22Rv1 (cell line): ENCODE data around the gene PHF12.

Source experiments
- H3K27ac ChIP-seq: fragments of 450-650 bp; 2 replicates; pipeline ENCODE4 v1.5.1; 2017
- ZFX ChIP-seq: fragments of 450-650 bp; IDR thresholded peaks from 2 replicates; pipeline ENCODE4 v1.6.1; 2017; ENCODE audit warnings: antibody characterized with exemption, borderline replicate concordance
- TF ChIP-seq, protein P1 (sequence below): fragments of 450-650 bp; IDR thresholded peaks from 2 replicates; pipeline ENCODE4 v1.5.1; 2017; ENCODE audit warnings: mild to moderate bottlenecking

PHF12 gene

GRCh38 chr17:28861393-28862203 lies 89.7 kb downstream of the PHF12 start:
- TF ChIP-seq, protein P1, sequence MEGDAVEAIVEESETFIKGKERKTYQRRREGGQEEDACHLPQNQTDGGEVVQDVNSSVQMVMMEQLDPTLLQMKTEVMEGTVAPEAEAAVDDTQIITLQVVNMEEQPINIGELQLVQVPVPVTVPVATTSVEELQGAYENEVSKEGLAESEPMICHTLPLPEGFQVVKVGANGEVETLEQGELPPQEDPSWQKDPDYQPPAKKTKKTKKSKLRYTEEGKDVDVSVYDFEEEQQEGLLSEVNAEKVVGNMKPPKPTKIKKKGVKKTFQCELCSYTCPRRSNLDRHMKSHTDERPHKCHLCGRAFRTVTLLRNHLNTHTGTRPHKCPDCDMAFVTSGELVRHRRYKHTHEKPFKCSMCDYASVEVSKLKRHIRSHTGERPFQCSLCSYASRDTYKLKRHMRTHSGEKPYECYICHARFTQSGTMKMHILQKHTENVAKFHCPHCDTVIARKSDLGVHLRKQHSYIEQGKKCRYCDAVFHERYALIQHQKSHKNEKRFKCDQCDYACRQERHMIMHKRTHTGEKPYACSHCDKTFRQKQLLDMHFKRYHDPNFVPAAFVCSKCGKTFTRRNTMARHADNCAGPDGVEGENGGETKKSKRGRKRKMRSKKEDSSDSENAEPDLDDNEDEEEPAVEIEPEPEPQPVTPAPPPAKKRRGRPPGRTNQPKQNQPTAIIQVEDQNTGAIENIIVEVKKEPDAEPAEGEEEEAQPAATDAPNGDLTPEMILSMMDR: no peak
- TF ChIP-seq ZFX: no peak
- H3K27ac ChIP-seq: 0 out of 2 replicates have a peak overlapping the region, but pooled peaks have one; percentile 23

DNA sequence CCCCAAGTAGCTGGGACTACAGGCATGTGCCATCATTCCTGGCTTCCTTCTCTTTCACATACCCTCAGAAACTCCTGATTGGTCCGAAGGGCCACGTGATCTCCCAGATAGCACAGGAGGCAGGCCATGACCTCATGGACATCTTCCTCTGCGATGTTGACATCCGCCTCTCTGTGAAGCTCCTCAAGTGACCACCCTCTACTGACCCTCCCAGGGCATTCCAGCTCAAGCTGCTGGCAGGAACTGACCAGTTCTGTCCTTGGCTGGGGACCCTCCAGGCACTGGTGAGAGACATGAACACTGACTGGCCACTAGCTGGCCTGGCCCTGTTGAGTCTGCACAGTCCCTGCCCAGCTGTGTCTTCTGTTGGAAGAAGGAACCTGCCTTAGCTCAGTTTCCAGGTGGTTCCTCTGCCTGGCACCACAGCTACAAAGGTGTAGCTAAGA lies 90.9 kb downstream of the PHF12 start:
- TF ChIP-seq, protein P1: no peak
- TF ChIP-seq ZFX: no peak
- H3K27ac ChIP-seq: no peak overlapping the region

DNA sequence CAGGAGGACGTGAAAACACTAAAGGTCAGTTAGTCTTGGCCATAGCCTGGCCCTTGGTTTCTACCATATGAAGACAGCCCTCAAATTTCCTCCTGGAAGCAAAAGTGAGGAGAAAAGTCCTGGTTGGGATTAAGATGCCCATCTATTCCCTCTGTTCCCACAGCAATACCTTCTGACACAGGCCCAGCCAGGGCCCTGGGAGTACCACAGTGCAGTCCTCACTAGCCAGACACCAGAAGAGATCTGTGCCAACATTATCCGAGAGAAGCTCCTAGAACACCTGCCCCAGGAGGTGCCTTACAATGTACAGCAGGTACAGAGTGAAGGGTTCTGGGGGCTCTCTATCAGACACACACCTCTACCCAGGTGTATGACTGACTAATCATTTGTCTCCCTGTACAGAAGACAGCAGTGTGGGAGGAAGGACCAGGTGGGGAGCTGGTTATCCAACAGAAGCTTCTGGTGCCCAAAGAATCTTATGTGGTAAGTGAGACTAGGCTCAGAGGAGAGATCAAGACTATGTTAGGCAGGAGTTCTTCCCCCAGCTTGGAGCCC lies 92.4 kb downstream of the PHF12 start:
- TF ChIP-seq, protein P1: no peak
- no peak for TF ChIP-seq ZFX
- no peak overlapping the region for H3K27ac ChIP-seq

DNA sequence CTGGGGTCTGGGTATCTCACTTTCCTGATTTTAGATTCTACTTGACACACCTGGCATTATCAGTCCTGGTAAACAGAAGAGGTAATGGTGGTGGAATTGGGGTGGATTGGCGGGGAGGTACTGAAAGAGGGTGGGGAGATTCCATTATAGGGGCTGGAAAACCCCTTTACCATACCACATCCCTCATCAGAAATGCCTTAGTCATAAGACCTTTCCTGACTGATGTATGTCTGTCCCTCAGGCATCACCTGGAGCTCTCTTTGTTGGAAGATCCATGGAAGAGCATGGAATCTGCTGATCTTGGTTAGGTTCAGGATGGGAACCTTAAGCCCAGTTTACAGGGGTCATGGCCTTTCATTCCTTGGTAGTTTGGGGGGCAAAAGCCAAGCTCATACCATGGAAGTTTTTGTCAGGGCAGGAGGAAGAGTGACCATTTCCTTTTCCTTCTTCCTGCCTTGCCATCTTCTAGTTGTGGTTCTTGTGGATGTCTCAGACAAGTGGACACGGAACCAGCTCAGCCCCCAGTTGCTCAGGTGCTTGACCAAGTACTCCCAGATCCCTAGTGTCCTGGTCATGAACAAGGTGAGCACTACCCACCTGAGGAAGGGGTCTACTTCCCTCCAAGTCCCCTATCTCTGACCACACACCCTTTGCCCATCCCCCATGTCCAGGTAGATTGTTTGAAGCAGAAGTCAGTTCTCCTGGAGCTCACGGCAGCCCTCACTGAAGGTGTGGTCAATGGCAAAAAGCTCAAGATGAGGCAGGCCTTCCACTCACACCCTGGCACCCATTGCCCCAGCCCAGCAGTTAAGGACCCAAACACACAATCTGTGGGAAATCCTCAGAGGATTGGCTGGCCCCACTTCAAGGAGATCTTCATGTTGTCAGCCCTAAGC lies 93.2 kb downstream of the PHF12 start:
- TF ChIP-seq, protein P1: no peak
- TF ChIP-seq ZFX: no peak
- no peak overlapping the region for H3K27ac ChIP-seq

DNA sequence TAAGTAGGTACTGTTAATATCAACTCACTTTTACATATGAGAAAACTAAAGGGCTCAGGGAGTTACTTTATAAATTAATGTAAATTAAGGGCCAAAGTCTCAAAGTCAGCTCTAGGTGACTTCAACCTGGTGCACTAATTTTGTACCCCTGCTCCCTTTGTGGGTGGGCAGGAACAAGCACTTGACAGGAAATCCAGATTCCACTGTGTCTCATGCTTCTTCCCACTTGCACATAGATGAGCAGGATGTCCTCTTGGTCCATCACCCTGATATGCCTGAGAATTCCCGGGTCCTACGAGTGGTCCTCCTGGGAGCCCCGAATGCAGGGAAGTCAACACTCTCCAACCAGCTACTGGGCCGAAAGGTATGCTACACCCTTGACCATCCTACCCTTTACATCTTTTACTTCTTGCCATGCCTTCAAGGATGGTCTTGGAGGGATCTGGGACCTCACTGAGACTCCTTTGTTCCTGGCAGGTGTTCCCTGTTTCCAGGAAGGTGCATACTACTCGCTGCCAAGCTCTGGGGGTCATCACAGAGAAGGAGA lies 95.2 kb downstream of the PHF12 start:
- TF ChIP-seq ZFX: no peak
- TF ChIP-seq, protein P1: no peak
- peak overlapping the region; percentile 84 for H3K27ac ChIP-seq

DNA sequence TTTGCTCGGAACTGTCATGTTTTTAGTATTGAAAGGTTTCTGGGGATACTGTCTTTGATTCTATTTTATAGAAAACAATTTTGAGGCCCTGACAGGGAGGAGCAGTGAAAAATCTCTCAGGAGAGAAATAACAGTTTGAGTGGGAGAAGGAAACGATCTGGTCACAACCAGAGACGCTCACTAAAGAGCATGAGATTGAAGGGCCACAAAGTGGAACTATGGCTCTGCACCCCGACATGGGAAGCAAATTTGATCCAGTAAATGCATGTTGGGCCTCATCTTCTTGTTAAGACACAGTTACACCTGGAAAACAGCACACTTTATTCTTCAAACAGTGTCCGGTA lies 96.0 kb downstream of the PHF12 start:
- peak overlapping the region; percentile 84 for H3K27ac ChIP-seq
- TF ChIP-seq ZFX: no peak
- TF ChIP-seq, protein P1: no peak
